Hematopoietic multipotent progenitor cell treated with erythropoietin and hydrocortisone succinate and interleukin-3 and kit ligand, for 15 days (in vitro differentiated cells): Measurements from ENCODE around the gene EIF2B5.

Experiments
- DNase-seq: peaks from one replicate; pipeline ENCODE4 v3.0.0-alpha.2; 2015; ENCODE audit warnings: low spot score

Gene EIF2B5

DNA sequence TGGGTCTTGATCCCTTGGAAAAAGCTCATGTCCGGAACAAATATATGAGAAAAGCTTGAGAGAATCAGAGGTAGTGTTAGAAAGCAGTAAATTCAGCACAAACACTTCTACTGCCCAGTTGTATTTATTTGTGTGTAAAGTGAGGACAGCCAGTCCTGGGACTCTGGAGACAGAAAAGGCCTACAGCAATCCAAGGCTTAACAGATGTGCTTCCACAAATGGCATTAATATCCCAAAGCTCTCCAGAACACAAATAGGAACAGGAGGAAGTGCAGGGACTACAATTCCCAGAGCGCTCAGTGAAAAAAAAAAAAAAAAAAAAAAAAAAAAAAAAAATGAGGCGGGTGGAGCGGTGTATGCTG is 39.1 kb downstream of the EIF2B5 start:
- no peak for DNase-seq

DNA sequence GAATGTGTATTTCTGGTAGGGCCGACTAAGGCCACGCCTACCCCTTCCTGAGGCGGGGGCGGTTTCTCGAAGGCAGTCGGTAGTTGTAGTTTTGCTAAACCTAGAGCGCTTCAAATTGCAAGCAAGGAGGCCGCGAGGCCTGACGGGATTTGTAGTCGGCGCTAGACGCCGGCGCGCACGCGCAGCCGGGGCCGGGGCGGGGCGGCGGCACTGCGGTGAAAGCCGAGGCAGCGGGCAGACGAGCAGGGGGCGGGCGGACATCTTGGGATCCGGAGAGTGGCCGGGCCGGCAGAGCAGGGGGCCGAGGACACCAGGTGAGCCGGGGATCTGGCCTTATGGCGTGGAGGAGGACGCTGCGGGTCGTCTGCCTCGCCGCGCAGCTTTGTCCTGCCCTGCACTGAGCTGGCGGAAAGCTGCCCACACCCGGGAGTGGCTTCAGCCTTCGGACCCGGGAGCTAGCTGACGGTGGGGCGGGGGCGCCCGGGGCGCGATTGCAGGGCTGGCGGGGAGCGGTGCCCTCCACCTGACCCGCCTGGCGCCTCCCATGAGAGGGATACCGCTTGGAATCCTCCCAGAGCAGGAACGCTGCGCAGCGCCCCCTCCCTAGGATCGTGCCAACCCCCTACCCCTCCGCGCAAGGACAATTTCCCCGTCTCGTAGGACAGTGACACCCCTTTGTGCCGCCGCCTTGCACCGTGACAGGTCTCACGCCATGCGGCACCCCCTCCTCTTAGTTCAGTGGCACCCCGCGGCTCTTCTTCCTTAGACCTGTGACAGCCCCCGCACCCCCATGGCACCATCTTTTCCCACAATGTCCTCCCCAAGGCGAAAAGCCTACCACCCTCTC is 39.7 kb downstream of the EIF2B5 start, which contains the start of gene AP2M1:
Gene AP2M1 (plus strand): TSS at position 210 of the 847 bp plus-strand sequence. CDS start 2,139 bp downstream, outside the sequence.
- peak; percentile 99 for DNase-seq

DNA sequence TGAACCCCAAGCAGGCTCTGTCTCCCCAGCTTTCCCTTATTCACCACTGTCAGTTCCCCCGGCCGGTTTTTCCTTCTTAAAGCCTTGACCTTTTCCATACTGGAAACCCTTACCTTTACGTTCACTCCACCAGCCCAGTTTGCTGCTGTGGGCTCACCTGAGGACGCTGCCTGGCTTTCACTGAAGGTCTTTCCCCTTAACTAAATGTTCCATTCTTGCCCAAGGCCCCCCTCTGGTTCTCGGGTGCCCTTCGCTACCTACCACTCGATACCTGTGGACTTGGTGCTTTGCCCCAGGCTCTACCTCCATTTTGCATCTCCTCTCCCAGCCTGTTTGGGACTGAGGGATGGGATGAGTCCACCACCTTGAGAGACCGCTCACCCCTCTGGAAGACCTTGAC is 40.3 kb downstream of the EIF2B5 start:
- no peak for DNase-seq

DNA sequence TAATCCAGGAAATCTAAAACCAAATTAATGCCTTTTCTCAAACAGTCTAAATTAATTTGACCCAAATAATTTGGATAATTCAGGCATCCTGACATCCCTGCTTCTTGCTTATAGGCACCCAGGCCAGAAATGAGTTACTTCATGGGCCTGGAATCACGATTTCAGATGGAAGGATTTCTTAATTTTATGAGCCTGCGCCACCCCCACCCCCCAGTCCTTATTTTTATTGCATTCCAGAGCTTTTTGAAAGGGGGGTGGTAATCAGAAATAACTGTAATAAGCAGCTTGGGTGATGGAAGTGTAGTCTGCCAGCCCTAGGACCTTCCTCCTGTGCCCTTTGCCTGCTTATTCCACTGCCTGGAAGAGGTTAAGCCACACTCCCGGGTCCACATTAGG is 40.8 kb downstream of the EIF2B5 start:
- no peak for DNase-seq

DNA sequence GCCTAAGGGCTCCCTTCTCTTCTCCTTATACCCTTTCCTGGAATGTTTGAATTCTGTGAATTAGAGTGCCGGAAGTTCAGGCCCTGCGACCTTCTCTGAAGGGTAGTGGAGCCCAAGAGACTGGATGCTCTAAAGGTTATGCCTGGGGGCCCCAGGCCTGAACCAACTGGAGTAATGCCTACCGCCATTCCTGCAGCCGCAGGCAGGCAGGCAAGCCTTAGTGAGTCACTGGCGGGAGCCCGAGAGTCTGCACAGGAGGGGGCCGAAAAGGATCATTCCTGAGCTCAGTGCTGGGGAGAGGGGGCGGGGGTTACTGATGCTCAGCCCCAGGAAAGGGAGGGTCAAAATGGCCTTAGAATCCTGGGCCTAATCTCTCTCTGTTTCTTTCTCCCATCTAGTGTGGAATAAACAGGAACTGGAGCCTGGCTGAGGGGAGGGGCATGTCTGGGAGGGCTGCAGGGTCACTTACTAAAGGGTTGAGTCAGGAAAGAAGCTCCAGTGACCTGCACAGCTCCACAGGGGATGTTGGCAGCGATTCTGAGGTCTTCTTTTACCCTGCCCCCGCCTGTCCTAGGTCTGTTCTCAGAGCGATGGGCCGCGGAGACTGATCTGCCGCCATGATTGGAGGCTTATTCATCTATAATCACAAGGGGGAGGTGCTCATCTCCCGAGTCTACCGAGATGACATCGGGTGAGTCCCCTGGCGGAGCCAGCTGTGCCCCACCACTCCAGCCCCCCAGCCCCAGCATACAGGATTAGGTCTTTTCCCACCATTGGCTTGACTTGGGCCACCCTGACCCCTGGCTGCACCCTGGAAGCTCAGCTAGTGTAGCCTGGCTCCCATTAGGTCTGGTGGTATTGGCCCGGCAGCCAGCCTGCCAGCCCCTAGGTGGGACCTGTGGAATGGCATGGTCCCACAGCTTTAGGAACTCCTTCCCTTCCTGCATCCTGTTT is 41.5 kb downstream of the EIF2B5 start:
- peak; percentile 33 for DNase-seq

DNA sequence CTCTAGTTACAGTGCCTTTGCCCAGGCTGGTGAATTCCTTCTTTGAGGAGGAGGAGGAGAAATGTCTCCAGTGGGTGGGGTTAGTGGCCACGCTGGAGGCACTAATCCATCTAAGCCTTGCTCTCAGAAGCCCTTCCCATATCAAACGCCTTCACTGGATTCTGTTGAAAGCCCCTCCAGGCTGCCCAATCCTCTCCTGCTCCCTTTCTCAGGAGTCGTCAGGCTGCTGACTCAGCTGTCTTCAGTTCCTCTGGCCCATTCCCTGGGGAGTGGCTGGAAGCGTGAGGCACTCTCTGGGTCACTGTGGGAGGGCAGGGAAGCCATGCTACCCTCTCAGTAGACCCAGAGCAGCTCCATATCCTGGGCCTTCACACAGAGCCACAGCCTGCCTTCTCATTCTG is 42.2 kb downstream of the EIF2B5 start:
- no peak for DNase-seq

DNA sequence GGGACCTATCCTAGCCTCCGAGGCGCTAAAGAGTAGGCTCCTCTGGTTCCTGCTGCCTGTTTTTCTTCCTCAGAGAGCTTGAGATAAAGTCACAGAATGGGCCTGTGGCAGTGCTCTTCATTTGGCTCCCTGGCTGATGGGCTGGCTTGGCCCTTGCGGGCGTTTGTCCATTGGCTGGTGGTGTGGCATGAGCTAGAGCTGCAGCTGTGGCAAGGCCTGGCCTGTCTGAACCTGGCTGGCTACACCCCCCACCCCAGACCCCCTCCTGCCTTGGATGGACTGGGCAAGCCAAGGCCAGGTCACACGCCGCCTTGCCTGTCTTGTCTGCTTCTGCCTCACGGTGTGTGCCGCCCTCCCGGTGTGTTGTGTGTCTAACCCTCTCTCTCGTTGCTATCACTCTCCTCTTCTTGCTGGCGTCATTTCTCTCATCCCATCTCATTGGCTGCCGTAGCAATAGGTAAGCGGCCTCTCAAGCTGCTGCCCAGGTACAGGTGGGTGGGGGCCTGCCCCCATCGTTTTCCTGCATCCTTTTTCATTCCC is 42.7 kb downstream of the EIF2B5 start:
- DNase-seq: no peak

DNA sequence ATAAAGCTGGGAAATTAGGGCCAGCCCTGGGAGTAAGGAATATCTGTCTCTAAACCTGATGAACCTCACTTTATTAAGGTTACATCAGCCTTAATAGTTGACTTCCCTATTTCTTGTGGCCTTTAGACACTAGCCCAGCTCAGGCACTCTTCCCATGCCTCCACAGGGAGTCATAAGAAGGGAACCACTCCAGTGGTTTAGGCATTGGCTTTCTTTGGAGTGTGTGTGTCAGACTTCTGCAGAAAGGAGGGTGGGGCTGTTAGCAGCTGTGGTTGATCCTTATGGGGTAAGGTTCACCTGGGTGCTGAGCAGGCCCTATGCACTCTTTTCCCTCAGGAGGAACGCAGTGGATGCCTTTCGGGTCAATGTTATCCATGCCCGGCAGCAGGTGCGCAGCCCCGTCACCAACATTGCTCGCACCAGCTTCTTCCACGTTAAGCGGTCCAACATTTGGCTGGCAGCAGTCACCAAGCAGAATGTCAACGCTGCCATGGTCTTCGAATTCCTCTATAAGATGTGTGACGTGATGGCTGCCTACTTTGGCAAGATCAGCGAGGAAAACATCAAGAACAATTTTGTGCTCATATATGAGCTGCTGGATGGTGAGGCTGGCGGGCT is 43.5 kb downstream of the EIF2B5 start:
- no peak for DNase-seq

DNA sequence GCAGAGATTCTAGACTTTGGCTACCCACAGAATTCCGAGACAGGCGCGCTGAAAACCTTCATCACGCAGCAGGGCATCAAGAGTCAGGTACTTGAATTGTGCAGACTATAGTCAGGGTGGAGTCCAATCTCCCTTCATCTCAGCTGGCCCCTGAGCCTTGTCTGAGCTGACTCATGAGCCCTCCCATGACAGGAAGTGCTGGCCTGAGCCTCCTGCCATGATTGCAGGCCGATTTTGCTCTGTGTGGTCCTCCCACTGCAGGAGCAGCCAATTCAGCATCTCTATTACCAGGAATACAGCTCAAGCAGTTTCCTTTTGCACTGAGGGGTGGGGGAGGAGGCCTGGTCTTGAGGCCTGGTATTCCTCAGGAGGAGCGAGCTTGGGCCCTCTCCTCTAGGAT is 45.0 kb downstream of the EIF2B5 start:
- no peak for DNase-seq

DNA sequence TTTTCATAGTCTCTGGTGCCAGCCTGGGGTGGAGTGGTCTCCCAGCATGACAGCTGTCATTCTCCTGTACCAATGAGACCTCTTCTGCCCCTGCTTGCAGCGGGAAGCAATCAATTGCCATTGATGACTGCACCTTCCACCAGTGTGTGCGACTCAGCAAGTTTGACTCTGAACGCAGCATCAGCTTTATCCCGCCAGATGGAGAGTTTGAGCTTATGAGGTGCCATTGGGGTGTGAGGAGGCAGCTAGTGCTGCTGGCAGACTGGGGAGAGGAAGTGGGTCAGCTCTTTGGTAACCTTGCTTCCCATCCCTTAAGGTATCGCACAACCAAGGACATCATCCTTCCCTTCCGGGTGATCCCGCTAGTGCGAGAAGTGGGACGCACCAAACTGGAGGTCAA is 46.4 kb downstream of the EIF2B5 start:
- no peak for DNase-seq

DNA sequence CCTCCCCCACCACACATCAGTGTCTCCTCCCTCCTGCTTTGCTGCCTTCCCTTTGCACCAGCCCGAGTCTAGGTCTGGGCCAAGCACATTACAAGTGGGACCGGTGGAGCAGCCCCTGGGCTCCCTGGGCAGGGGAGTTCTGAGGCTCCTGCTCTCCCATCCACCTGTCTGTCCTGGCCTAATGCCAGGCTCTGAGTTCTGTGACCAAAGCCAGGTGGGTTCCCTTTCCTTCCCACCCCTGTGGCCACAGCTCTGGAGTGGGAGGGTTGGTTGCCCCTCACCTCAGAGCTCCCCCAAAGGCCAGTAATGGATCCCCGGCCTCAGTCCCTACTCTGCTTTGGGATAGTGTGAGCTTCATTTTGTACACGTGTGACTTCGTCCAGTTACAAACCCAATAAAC is 48.5 kb downstream of the EIF2B5 start:
- DNase-seq: no peak

DNA sequence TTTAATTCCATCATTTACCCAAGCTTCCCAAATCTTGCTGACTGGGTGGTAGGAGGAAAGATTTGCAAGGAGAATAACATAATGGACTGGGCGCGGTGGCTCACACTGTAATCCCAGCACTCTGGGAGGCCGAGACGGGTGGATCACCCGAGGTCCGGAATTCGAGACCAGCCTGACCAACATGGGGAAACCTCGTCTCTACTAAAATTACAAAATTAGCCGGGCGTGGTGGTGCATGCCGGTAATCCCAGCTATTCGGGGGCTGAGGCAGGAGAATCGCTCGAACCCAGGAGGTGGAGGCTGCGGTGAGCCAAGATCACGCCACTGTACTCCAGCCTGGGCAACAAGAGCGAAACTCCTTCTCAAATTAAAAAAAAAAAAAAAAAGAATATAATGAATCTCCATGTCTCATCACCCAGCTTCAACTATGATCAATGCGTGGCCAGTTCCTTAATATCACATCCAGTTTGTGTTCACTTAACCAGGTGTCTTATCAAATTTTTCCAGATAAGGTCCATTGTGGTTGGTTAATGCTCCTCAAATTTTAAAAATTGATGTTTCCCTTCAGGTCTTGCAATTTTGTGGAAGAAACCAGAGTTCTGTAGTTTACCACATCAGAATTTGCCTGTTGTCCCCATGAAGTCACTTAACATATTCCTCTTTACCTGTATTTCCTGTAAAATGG is 49.5 kb downstream of the EIF2B5 start:
- peak; percentile 48 for DNase-seq

DNA sequence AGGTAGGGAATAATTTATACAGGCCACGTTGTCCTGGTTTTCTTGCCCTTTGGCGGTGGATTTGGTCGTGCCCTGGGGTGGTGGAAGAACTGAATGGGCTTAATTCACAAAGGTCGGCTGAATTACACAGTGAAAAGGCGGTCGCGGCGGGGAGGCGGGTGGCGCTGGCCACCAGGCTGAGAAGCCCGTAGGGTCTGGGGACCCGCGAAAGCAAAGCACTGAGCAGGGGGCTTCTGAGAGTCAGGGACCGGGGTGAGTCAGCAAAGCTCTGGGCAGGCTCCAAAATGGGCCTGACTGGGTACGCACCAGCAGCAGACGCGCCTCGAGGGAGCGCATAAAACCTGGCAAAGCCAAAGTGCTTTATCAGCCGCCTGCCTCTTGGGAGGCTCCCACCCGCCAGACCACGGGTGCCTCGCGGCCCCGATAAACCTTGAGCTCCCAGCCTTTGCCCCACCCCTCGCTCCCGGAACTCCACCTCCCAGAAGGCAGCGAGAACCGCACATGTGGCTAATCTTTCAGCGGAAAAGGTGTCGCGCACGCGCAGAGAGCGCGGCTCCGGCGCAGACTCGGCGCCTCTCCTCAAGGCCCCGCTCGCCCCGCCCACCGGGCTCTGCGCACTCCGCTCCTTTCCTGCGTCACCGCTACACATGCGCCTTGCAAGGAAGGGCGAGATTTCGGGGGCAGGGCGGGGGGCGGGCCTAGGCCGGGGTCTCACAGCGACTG is 50.5 kb downstream of the EIF2B5 start:
- DNase-seq: peak; percentile 100

DNA sequence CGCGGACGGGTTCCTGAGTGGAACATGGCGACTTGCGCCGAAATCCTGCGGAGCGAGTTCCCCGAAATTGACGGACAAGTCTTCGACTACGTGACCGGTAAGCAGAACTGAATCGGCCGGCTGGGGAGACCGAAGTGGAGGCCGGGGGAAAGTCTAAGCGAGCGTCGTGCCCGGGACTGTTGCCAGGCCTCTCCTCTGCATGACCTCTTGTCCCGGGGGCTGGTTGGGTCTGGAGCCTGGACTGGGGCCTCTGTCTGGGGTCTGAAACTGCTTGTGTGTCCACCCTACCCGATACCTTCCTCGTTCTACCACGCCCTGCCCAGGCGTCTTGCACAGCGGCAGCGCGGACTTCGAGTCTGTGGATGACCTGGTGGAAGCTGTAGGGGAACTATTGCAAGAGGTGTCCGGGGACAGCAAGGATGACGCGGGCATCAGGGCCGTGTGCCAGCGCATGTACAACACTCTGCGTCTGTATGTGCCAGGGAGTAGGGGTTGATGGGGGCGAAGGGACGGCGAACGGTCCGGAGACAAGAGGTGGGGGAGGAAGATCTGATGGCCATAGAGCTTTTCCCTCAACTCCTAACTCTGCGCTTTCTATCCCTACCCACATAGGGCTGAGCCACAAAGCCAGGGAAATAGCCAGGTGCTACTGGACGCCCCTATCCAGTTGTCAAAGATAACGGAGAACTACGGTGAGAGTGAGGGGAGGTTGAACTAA is 51.2 kb downstream of the EIF2B5 start, which contains the start of gene ABCF3:
Gene ABCF3 (plus strand): TSS at position 16 of the 718 bp plus-strand sequence. CDS start 9 bp downstream, at position 25.
- DNase-seq: peak; percentile 56

DNA sequence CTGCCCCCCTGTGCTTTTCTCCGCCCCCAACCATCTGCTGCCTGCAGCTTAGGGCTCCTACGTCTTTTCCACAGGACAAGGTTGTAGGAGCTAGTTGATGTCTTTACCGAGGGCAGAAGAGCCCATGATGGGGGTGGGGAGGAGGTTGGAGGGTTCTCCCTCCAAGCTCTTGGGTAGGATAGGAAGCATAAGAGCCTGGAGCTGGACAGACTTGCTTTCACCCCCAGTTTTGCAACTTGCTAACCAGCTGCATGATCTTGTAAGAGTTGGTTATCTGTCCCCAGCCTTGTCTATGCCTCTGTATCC is 51.7 kb downstream of the EIF2B5 start:
- peak; percentile 22 for DNase-seq

DNA sequence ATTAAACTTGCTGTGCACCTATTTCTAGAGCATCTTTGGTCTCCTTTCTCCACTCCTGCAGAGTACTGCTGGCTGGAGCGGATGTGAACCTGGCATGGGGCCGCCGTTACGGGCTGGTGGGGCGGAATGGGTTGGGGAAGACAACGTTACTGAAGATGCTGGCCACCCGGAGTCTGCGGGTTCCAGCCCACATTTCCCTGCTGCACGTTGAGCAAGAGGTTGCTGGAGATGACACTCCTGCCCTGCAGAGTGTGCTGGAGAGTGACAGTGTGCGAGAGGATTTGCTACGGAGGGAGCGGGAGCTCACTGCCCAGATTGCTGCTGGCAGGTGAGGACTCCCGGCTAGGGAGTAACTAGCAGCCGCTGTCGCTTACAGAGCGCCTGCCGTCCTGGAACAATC is 52.9 kb downstream of the EIF2B5 start:
- no peak for DNase-seq

DNA sequence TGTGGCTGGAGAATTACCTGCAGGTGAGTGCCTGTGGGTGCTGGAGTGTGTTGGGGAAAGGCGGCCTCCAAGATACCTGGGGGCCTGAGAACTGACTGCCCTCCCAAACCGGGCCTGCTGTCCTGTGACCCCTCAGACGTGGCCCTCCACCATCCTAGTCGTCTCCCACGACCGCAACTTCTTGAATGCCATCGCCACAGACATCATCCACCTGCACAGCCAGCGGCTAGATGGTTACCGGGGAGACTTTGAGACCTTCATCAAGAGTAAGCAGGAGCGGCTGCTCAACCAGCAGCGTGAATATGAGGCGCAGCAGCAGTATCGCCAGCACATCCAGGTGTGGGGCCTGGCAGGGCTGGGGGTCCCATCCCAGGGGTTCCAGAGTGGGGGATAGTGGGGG is 54.3 kb downstream of the EIF2B5 start:
- DNase-seq: no peak

DNA sequence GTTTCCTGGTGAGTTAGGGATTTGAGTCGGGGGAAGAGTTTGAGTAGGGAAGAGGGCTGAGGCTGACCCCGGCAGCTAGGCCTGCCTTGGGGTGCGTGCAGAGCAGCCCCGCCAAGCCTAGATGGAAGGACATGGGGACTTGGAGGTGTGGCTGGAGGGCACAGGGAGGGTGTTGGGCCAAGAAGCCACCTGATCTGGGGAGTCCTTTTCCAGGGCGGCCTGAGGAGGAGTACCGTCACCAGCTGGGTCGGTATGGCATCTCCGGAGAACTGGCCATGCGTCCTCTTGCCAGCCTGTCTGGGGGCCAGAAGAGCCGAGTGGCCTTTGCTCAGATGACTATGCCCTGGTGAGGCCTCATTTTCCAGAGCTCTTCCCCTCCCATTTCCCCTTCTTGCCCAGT is 57.7 kb downstream of the EIF2B5 start:
- DNase-seq: no peak

DNA sequence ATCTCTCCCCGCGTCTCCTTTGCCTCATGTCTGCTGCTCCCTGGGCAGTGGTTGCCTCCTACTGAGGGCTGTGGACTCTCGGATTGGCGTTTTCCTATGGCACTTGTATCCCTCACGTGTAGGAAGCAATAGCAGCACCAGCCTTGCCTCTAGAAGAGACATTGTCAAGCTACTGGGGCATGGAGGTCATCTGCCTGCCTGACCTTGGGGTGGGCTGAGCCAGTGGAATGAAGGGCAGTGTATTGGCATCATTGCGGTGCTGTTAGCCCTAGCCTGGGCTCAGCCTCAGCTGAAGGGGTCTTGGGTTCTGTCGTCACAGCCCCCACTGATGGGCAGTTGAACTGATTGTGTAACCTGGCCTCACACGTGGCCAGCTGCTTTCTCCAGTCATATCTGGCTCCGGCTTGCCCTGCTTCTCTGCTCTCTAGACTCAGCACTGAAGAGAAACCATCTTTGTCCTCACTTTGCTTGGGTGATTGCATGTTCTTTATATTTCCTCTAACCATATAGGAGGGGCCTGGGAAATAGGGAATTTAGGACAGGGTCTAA is 58.9 kb downstream of the EIF2B5 start:
- no peak for DNase-seq
